Measurements from ENCODE around the gene ZRANB1. TPM values are rescaled to one million over a fixed set of nuclear protein-coding genes. Genes with fewer than 3 reads are reported as not detected.

Gene ZRANB1
- total and polyA plus RNA-seq, 2 of the 4 experiments (the other 2 are of a cell fraction): 11.2 to 24.7 TPM

DNA sequence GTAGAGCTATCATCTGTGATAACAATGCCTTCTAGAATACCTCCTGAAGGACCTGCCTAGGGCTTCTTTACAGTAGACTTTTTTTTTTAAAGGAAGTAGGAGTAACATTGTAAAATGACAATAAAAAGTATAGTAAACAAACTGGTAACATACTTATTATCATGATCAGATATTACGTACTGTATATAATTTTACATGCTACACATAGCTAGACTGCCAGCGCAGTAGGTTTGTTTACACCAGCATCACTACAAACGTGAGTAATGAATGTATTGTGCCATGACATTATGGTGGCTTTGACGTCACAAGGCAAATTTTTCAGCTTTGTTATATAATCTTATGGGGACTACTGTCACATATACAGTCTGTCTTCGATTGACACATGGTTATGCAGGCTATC lies 15.4 kb upstream of the ZRANB1 start:
- Histone ChIP-seq H2BK15ac (ENCODE audit: low read depth, low read length) (no peak overlapping the region), H2AK5ac (ENCODE audit: low read depth, low read length) (no peak overlapping the region), H4K8ac (ENCODE audit: low read depth in 2 of 2, low read length in 2 of 2) (no peak overlapping the region), H3K4me2 (ENCODE audit: low read depth, low read length) (no peak overlapping the region), H3K36me3 (ENCODE audit: control insufficient read depth, insufficient read depth, low read length) (peaks cover 13% of the 10 kb centered on the region), H3K14ac (replicated peaks; ENCODE audit: low read depth, low read length) (no peak overlapping the region), H3K4ac (ENCODE audit: low read depth, low read length) (no peak overlapping the region), H3K23ac (ENCODE audit: low read depth, low read length) (no peak overlapping the region), H2BK20ac (ENCODE audit: low read depth, low read length) (no peak overlapping the region), H3K4me1 (ENCODE audit: control insufficient read depth, insufficient read depth, low read length) (peaks cover 4% of the 10 kb centered on the region; the same call in 1 of the 2 replicates), H2AK9ac (replicated peaks; ENCODE audit: low read depth, low read length, poor library complexity) (no peak overlapping the region), H4K20me1 (ENCODE audit: insufficient read depth, low read length) (peaks cover 92% of the 10 kb centered on the region), H3K9me1 (ENCODE audit: insufficient read depth, low read length) (peaks cover 9% of the 10 kb centered on the region), H4K91ac (ENCODE audit: insufficient read depth, low read depth, low read length) (no peak overlapping the region), H3K56ac (ENCODE audit: extremely low read depth, insufficient read depth, low read length) (no peak overlapping the region), H2AFZ (replicated peaks; ENCODE audit: low read length, poor library complexity) (no peak overlapping the region), H3K27me3 (ENCODE audit: control insufficient read depth, insufficient read depth, low read length) (no peaks in the 10 kb centered on the region), H3K18ac (ENCODE audit: low read depth, low read length) (no peak overlapping the region), H4K5ac (ENCODE audit: low read depth, low read length) (no peak overlapping the region), H3K9ac (ENCODE audit: low read depth, low read length) (no peak overlapping the region), H3K9me3 (ENCODE audit: control insufficient read depth, insufficient read depth, low read length) (no peaks in the 10 kb centered on the region), H3K4me3 (ENCODE audit: insufficient read depth, low read depth, low read length) (no peak overlapping the region), H3K79me1 (ENCODE audit: low read depth in 1 of 2, low read length in 2 of 2) (peaks cover 12 to 62% of the 10 kb centered on the region in 2 experiments; a peak in 3 of 4 replicates), H3K27ac (ENCODE audit: insufficient read depth, low read length) (no peak overlapping the region), H2BK120ac (ENCODE audit: low read depth, low read length) (no peak overlapping the region), H2BK5ac (ENCODE audit: low read depth, low read length, poor library complexity, severe bottlenecking) (no peak overlapping the region)
- ChIA-PET POLR2A (ENCODE audit: unreplicated experiment) (no interaction called here), CTCF (interaction anchor here (1.0 kb wide), 1 partner anchor 10 kb away, joined by 4 read pairs; no protein-coding TSS in a partner anchor)
- DNase-seq (no peak), ATAC-seq (ENCODE audit: low read depth) (no peak)
- BruUV-seq (replicated peaks): no TSS peak
- in situ Hi-C loops (cut with MboI; ENCODE audit: low sequenced_read_pairs): no loop called here
- TF ChIP-seq SMC3 (IDR thresholded peaks at IDR 0.05; ENCODE audit: low read depth, low read length) (no peak), RAD21 (IDR thresholded peaks at IDR 0.05; ENCODE audit: low read length) (no peak), RFX5 (IDR thresholded peaks at IDR 0.05; ENCODE audit: low read depth, low read length) (no peak), FOS (IDR thresholded peaks at IDR 0.05; ENCODE audit: low read depth, low read length) (no peak), MXI1 (IDR thresholded peaks at IDR 0.05; ENCODE audit: borderline replicate concordance, low read depth, low read length) (no peak)
- dilution Hi-C loops (cut with HindIII; ENCODE audit: low sequenced_read_pairs, unreplicated experiment): no loop called here
- WGBS, 2 experiments (ENCODE audit: extremely low coverage in 2 of 2, insufficient read length in 1 of 2): 80% methylated on average over 1 of the region's 5 CpGs; no CpG with 5 or more reads in 1 of the 2 experiments
- intact Hi-C loops (cut with micrococcal nuclease): no loop called here

Measured in IMR-90 (cell line).